ENCODE results near the gene ST13.
"Not testable (repeated sequence)": the region's sequence is repeated elsewhere in the genome, so short reads cannot be mapped to it uniquely, and the experiment has no call there.

Gene ST13

GRCh38 chr22:40856513-40857308 is at the start of gene ST13, which contains the start of gene XPNPEP3:
ST13 (minus strand) TSS chr22:40856639; CDS start chr22:40856540, 99 bp downstream.
XPNPEP3 (plus strand) TSS chr22:40857148; CDS start chr22:40857182, 34 bp downstream.
- DNase-seq (ENCODE audit: low read depth in 2 of 2) = peak; percentile 92 to 93

GRCh38 chr22:40904101-40904500 is 47.7 kb upstream of the ST13 start:
- DNase-seq (ENCODE audit: low read depth in 2 of 2) = no peak

GRCh38 chr22:40898850-40899357 is 42.5 kb upstream of the ST13 start:
- no peak for DNase-seq (ENCODE audit: low read depth in 2 of 2)

GRCh38 chr22:40894417-40894816 is 38.0 kb upstream of the ST13 start:
- no peak for DNase-seq (ENCODE audit: low read depth in 2 of 2)

GRCh38 chr22:40890881-40891280 is 34.4 kb upstream of the ST13 start:
- no peak for DNase-seq (ENCODE audit: low read depth in 2 of 2)

GRCh38 chr22:40889116-40889515 is 32.7 kb upstream of the ST13 start:
- DNase-seq (ENCODE audit: low read depth in 2 of 2) = no peak

- no peak for DNase-seq (ENCODE audit: low read depth in 2 of 2)
Observed at GRCh38 chr22:40878922-40879321, 22.5 kb upstream of the ST13 start.

- no peak for DNase-seq (ENCODE audit: low read depth in 2 of 2)
Observed at GRCh38 chr22:40877488-40877887, 21.0 kb upstream of the ST13 start.

- DNase-seq (ENCODE audit: low read depth in 2 of 2) = no peak
Observed at GRCh38 chr22:40876907-40877306, 20.5 kb upstream of the ST13 start.

- DNase-seq (ENCODE audit: low read depth in 2 of 2) = no peak
Observed at GRCh38 chr22:40875111-40875510, 18.7 kb upstream of the ST13 start.

- no peak for DNase-seq (ENCODE audit: low read depth in 2 of 2)
Observed at GRCh38 chr22:40874016-40874415, 17.6 kb upstream of the ST13 start.

- DNase-seq (ENCODE audit: low read depth in 2 of 2) = not testable (repeated sequence)
Observed at GRCh38 chr22:40868379-40868778, 11.9 kb upstream of the ST13 start.

- no peak for DNase-seq (ENCODE audit: low read depth in 2 of 2)
Observed at GRCh38 chr22:40867109-40867508, 10.7 kb upstream of the ST13 start.

- no peak for DNase-seq (ENCODE audit: low read depth in 2 of 2)
Observed at GRCh38 chr22:40862537-40862936, 6.1 kb upstream of the ST13 start.

GRCh38 chr22:40862013-40862412 is 5.6 kb upstream of the ST13 start, which contains the start of gene DNAJB7:
DNAJB7 (minus strand) TSS chr22:40862113; CDS start chr22:40861994, 119 bp downstream.
- no peak for DNase-seq (ENCODE audit: low read depth in 2 of 2)

GRCh38 chr22:40857309-40857855 is 943 bp upstream of the ST13 start:
- peak in 1 of 2 donors; percentile 3 for DNase-seq (ENCODE audit: low read depth in 2 of 2)

- no peak for DNase-seq (ENCODE audit: low read depth in 2 of 2)
Observed at GRCh38 chr22:40855979-40856512, 393 bp downstream of the ST13 start.

GRCh38 chr22:40855071-40855978 is 1.1 kb downstream of the ST13 start:
- no peak for DNase-seq (ENCODE audit: low read depth in 2 of 2)

- no peak for DNase-seq (ENCODE audit: low read depth in 2 of 2)
Observed at GRCh38 chr22:40853961-40854360, 2.5 kb downstream of the ST13 start.

GRCh38 chr22:40853333-40853732 is 3.1 kb downstream of the ST13 start:
- no peak for DNase-seq (ENCODE audit: low read depth in 2 of 2)

- DNase-seq (ENCODE audit: low read depth in 2 of 2) = not testable (repeated sequence)
Observed at GRCh38 chr22:40845816-40846215, 10.6 kb downstream of the ST13 start.

GRCh38 chr22:40844951-40845350 is 11.5 kb downstream of the ST13 start:
- DNase-seq (ENCODE audit: low read depth in 2 of 2) = no peak
